ENCODE data around the gene FAM50A. TPM values are rescaled to one million over a fixed set of nuclear protein-coding genes. Genes with fewer than 3 reads are reported as not detected.

The FAM50A gene
- total and polyA plus RNA-seq, 2 donors (not counting 1 experiment from before 2014, with no cell fraction given), result 80.1 to 117 TPM

- Histone ChIP-seq H4K20me1 (ENCODE audit: control insufficient read depth, extremely low read depth, insufficient read depth, low read length) (no peaks in the 10 kb centered on the region), H3K9ac (ENCODE audit: insufficient read depth, low read length) (no peak overlapping the region), H3K27me3 (ENCODE audit: control insufficient read depth, insufficient read depth, low read length) (no peaks in the 10 kb centered on the region), H3K4me2 (ENCODE audit: extremely low read depth, insufficient read depth, low read length) (no peak overlapping the region), H3K4me1 (ENCODE audit: control insufficient read depth, extremely low read depth, insufficient read depth, low read length) (peaks cover 7% of the 10 kb centered on the region), H3K9me3 (ENCODE audit: control insufficient read depth, insufficient read depth, low read depth, low read length) (no peaks in the 10 kb centered on the region), H3K4me3 (replicated peaks in 1 of 4; ENCODE audit: control extremely low read depth in 1 of 4, insufficient read depth in 1 of 4, low read depth in 3 of 4, low read length in 4 of 4) (no peak overlapping the region), H3K79me2 (ENCODE audit: control insufficient read depth, insufficient read depth, low read length) (peaks cover 62% of the 10 kb centered on the region), H3K36me3 (ENCODE audit: control insufficient read depth, insufficient read depth, low read length) (peaks cover 13% of the 10 kb centered on the region), H3K27ac (ENCODE audit: insufficient read depth, low read length) (no peak overlapping the region), H2AFZ (ENCODE audit: low read length) (no peak overlapping the region)
- no peak for DNase-seq (ENCODE audit: low read depth in 2 of 2)
- TF ChIP-seq EZH2 (IDR thresholded peaks at IDR 0.05; ENCODE audit: low read length, missing control alignments) (no peak), CTCF (conservative IDR thresholded peaks at IDR 0.05 in 1 of 2, IDR thresholded peaks at IDR 0.05 in 1 of 2; ENCODE audit: low read depth in 1 of 2, low read length in 2 of 2) (no peak)
Observed at GRCh38 chrX:154441564-154441963, 2.4 kb upstream of the FAM50A start.

GRCh38 chrX:154441984-154442707 is 1.8 kb upstream of the FAM50A start:
- Histone ChIP-seq H4K20me1 (ENCODE audit: control insufficient read depth, extremely low read depth, insufficient read depth, low read length) (no peaks in the 10 kb centered on the region), H2AFZ (ENCODE audit: low read length) (no peak overlapping the region), H3K27ac (ENCODE audit: insufficient read depth, low read length) (no peak overlapping the region), H3K79me2 (ENCODE audit: control insufficient read depth, insufficient read depth, low read length) (peaks cover 65% of the 10 kb centered on the region), H3K4me2 (ENCODE audit: extremely low read depth, insufficient read depth, low read length) (no peak overlapping the region), H3K27me3 (ENCODE audit: control insufficient read depth, insufficient read depth, low read length) (no peaks in the 10 kb centered on the region), H3K36me3 (ENCODE audit: control insufficient read depth, insufficient read depth, low read length) (peaks cover 13% of the 10 kb centered on the region), H3K4me3 (replicated peaks in 1 of 4; ENCODE audit: control extremely low read depth in 1 of 4, insufficient read depth in 1 of 4, low read depth in 3 of 4, low read length in 4 of 4) (no peak overlapping the region), H3K9ac (ENCODE audit: insufficient read depth, low read length) (no peak overlapping the region), H3K9me3 (ENCODE audit: control insufficient read depth, insufficient read depth, low read depth, low read length) (no peaks in the 10 kb centered on the region), H3K4me1 (ENCODE audit: control insufficient read depth, extremely low read depth, insufficient read depth, low read length) (peaks cover 7% of the 10 kb centered on the region)
- TF ChIP-seq CTCF (conservative IDR thresholded peaks at IDR 0.05 in 1 of 2, IDR thresholded peaks at IDR 0.05 in 1 of 2; ENCODE audit: low read depth in 1 of 2, low read length in 2 of 2) (no peak), EZH2 (IDR thresholded peaks at IDR 0.05; ENCODE audit: low read length, missing control alignments) (no peak)
- no peak for DNase-seq (ENCODE audit: low read depth in 2 of 2)

- H2AFZ ChIP-seq (ENCODE audit: low read length), result no peak overlapping the region
- H3K4me2 ChIP-seq (ENCODE audit: extremely low read depth, insufficient read depth, low read length), result peak overlapping the region; percentile 75
- no peaks in the 10 kb centered on the region for H4K20me1 ChIP-seq (ENCODE audit: control insufficient read depth, extremely low read depth, insufficient read depth, low read length)
- TF ChIP-seq EZH2 (IDR thresholded peaks at IDR 0.05; ENCODE audit: low read length, missing control alignments), result no peak
- TF ChIP-seq CTCF (conservative IDR thresholded peaks at IDR 0.05 in 1 of 2, IDR thresholded peaks at IDR 0.05 in 1 of 2; ENCODE audit: low read depth in 1 of 2, low read length in 2 of 2), result no peak
- peak overlapping the region; percentile 77 for H3K27ac ChIP-seq (ENCODE audit: insufficient read depth, low read length)
- peak overlapping the region in 1 of 4 experiments; percentile 46 for H3K4me3 ChIP-seq (replicated peaks in 1 of 4; ENCODE audit: control extremely low read depth in 1 of 4, insufficient read depth in 1 of 4, low read depth in 3 of 4, low read length in 4 of 4)
- H3K27me3 ChIP-seq (ENCODE audit: control insufficient read depth, insufficient read depth, low read length), result no peaks in the 10 kb centered on the region
- peaks cover 52% of the 10 kb centered on the region for H3K79me2 ChIP-seq (ENCODE audit: control insufficient read depth, insufficient read depth, low read length)
- DNase-seq (ENCODE audit: low read depth in 2 of 2), result no peak
- peaks cover 15% of the 10 kb centered on the region for H3K36me3 ChIP-seq (ENCODE audit: control insufficient read depth, insufficient read depth, low read length)
- no peaks in the 10 kb centered on the region for H3K9me3 ChIP-seq (ENCODE audit: control insufficient read depth, insufficient read depth, low read depth, low read length)
- H3K4me1 ChIP-seq (ENCODE audit: control insufficient read depth, extremely low read depth, insufficient read depth, low read length), result peaks cover 7% of the 10 kb centered on the region
- H3K9ac ChIP-seq (ENCODE audit: insufficient read depth, low read length), result peak overlapping the region; percentile 37
Observed at GRCh38 chrX:154443479-154443910, 446 bp upstream of the FAM50A start.

All from fibroblast of lung (primary cell).